ENCODE data around the gene PPFIBP1.

GRCh38 chr12:27733052-27733656 is 209.1 kb downstream of the PPFIBP1 start:
- no peak for TF ChIP-seq ZNF280B (CRISPR knock-in tag; IDR thresholded peaks at IDR 0.05; ENCODE audit: borderline replicate concordance)
- TF ChIP-seq FIP1L1 (IDR thresholded peaks at IDR 0.05; ENCODE audit: borderline replicate concordance, insufficient read depth, low read depth, low read length): no peak
